Transverse colon (tissue), 4 donors: ENCODE measurements around the gene MAN1B1. TPM values are rescaled to one million over a fixed set of nuclear protein-coding genes. Genes with fewer than 3 reads are reported as not detected.

ENCODE experiments used
- DNase-seq: peaks from one replicate; pipeline ENCODE4 v3.0.0-alpha.2; 2019
- H3K27ac ChIP-seq, 4 donors: fragments of 200-600 bp; sonication (generic); 2 replicates each; pipeline ENCODE4 v1.5.1; 2016 to 2018; ENCODE audit warnings: inconsistent platforms in 4 of 4
- H3K27me3 ChIP-seq: fragments of 200-600 bp; sonication (generic); 2 replicates; pipeline ENCODE4 v1.5.1; 2017; ENCODE audit warnings: inconsistent platforms
- H3K36me3 ChIP-seq, 4 donors: fragments of 200-600 bp; sonication (generic); 2 replicates each; pipeline ENCODE4 v1.5.1; 2017 to 2019; ENCODE audit warnings: inconsistent platforms in 4 of 4
- H3K4me1 ChIP-seq, 4 donors: fragments of 200-600 bp; sonication (generic); 2 replicates each; pipeline ENCODE4 v1.5.1; 2017 to 2020; ENCODE audit warnings: inconsistent platforms in 4 of 4
- H3K4me3 ChIP-seq, 4 donors: fragments of 200-600 bp; sonication (generic); 1 replicate in 1 of 4; 2 replicates in 3 of 4; pipeline versions ENCODE4 v1.5.1 to v1.6.1; 2017 to 2019; ENCODE audit warnings: inconsistent platforms in 4 of 4
- H3K9me3 ChIP-seq, 2 donors: fragments of 200-600 bp; sonication (generic); 2 replicates each; pipeline ENCODE4 v1.5.1; 2017 to 2019; ENCODE audit warnings: inconsistent platforms in 2 of 2
- CTCF ChIP-seq, 5 experiments: fragments of 200-600 bp in 3 of 5; fragments of 450-650 bp in 2 of 5; sonication (generic) in 3 of 5; IDR thresholded peaks; 1 replicate in 2 of 5; 2 replicates in 3 of 5; pipeline ENCODE4 v1.5.1; 2016 to 2017; ENCODE audit warnings: antibody characterized with exemption in 5 of 5, inconsistent platforms in 3 of 5, mild to moderate bottlenecking in 2 of 5, moderate library complexity in 1 of 5
- EP300 ChIP-seq: sonication (generic); formaldehyde crosslinking; IDR thresholded peaks from one replicate; pipeline ENCODE4 v1.6.1; 2017; ENCODE audit warnings: antibody characterized with exemption, low read depth
- POLR2A ChIP-seq: fragments of 450-650 bp; IDR thresholded peaks from one replicate; pipeline ENCODE4 v1.6.1; 2016; ENCODE audit warnings: antibody characterized with exemption, mild to moderate bottlenecking, moderate library complexity
- POLR2AphosphoS5 ChIP-seq, 3 donors: sonication (generic); formaldehyde crosslinking; IDR thresholded peaks; one replicate each; pipeline ENCODE4 v1.6.1; 2016; ENCODE audit warnings: antibody characterized with exemption in 3 of 3
- WGBS, 2 donors: methylation state at CpG; one replicate each; pipeline ENCODE4 v1.1.5; 2018; ENCODE audit warnings: low coverage in 1 of 2; 5-methylcytosine and 5-hydroxymethylcytosine counted together
- in situ Hi-C, 4 donors: fragments of 200-750 bp; cut with MboI; loops; one replicate each; pipeline versions ENCODE4 v1.15.0 to v1.15.1; 2017; ENCODE audit warnings: low sequenced_read_pairs in 3 of 4, low pct_ligation_motif_present in 1 of 4, low pct_unique_long_range_greater_than_20kb in 1 of 4
- intact Hi-C: fragments of 100-400 bp; cut with DNase I; formaldehyde crosslinking; loops from one replicate; pipeline ENCODE4 v1.15.1; 2023; ENCODE audit warnings: low total_unique reads
- total RNA-seq, 4 donors: library from RNA; depleted of rRNA; stranded (reverse); fragments of >200 nt; gene quantifications; one replicate each; pipeline ENCODE4 v1.1.0, GENCODE V29; 2016

The MAN1B1 gene
- total RNA-seq, 4 donors from 2014 or later: 56.5 to 106 (median 70.0) TPM

DNA sequence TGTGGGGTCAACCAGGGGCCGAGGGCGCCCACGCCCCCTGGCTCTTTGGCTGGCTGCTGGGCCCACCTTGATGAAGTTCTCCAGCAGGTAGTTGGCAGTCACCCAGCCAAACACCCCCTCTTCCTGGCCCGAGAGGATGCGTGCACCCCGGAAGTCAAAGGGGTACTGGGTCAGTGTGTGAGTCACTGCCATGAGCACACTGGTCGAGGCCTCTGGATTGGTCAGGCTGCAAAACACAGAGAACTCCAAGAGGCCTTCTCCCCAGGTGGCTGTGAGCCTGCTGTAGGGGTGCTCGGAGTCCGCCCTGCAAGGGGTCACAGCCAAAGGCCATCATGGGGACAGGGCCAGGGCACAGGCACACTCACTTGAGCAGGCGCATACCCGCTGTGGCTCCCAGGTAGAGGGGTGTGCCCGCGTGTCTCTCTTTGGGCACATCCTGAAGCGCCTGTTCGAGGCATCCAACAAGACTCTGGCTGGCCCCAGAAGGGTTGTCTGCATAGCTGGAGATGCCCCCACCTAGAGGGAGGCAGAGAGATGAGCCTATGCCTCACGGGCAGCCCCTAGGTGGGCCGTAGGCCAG lies 35.5 kb upstream of the MAN1B1 start:
- Histone ChIP-seq H3K27me3 (peaks cover 67% of the 10 kb centered on the region), H3K27ac (no peak overlapping the region), H3K4me1 (peaks cover 25 to 49% (median 41%) of the 10 kb centered on the region in 4 donors), H3K9me3 (no peaks in the 10 kb centered on the region), H3K4me3 (no peak overlapping the region), H3K36me3 (no peaks in the 10 kb centered on the region)
- 88% methylated on average over 14 of the region's 17 CpGs; no CpG with 5 or more reads in 1 of the 2 donors for WGBS, 2 donors
- DNase-seq: no peak
- intact Hi-C loops (no loop called here), in situ Hi-C loops (no loop called here)
- no peak for TF ChIP-seq EP300
- no peak for TF ChIP-seq POLR2AphosphoS5 (IDR thresholded peaks at IDR 0.05)
- TF ChIP-seq CTCF (IDR thresholded peaks at IDR 0.05): no peak
- TF ChIP-seq POLR2A: no peak

GRCh38 chr9:137052293-137052692 lies 34.5 kb upstream of the MAN1B1 start:
- Histone ChIP-seq H3K4me1 (peaks cover 26 to 49% (median 44%) of the 10 kb centered on the region in 4 donors), H3K27me3 (peaks cover 57% of the 10 kb centered on the region), H3K36me3 (no peaks in the 10 kb centered on the region), H3K27ac (no peak overlapping the region), H3K9me3 (no peaks in the 10 kb centered on the region), H3K4me3 (no peak overlapping the region)
- WGBS, 2 donors: 78% methylated on average over 6 of the region's 8 CpGs; no CpG with 5 or more reads in 1 of the 2 donors
- TF ChIP-seq POLR2A (no peak), EP300 (no peak), CTCF (IDR thresholded peaks at IDR 0.05) (no peak), POLR2AphosphoS5 (IDR thresholded peaks at IDR 0.05) (no peak)
- intact Hi-C loops (no loop called here), in situ Hi-C loops (no loop called here)
- no peak for DNase-seq

DNA sequence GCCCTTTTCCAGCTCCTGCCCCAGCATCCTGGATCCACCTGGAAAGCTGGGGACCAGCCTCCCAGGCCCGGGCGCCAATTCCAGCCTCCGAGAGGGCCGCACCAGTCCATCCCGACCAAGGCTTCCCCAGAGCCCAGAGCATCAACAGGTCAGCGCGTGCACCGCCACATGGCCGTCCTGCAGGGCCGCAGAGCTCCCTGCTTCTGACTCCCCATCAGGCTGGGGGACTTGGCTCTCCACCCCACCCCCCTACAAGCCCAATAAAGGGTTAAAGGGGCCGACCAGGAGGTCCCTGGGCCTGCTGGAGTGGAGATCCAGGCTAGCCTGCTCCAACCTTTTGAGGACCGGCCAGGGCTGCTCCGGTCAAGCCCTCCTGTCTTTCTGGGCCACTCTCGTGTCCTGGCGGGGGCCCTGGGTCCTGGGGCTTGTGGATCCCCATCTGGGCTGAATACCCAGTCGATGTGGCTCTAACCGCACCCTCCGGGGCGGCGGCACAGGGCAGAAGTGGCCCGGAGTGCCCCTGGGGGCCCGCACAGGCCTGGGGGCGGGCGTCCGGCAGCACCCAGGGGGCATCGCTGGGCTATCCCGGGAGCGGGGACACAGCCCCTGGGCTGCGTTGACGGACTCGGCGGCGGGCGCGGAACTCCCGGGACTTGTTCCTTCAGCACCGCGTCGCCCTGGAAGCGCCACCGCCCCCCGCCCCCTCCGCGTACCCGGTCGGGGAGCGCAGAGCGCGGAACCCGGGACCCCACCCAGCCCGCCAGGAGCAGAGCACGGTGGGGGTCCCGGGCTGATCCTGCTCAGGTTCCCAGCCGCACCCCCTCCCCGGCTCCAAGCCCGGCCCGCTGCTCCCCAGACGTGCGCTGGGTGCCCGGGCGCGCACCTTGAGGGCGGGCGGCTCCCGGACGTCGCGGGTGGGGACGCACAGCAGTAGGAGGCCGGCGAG lies 33.5 kb upstream of the MAN1B1 start:
- WGBS, 2 donors: 17% methylated on average over 55 of the region's 71 CpGs; no CpG with 5 or more reads in 1 of the 2 donors
- Histone ChIP-seq H3K9me3 (no peaks in the 10 kb centered on the region), H3K27me3 (peaks cover 48% of the 10 kb centered on the region), H3K36me3 (no peaks in the 10 kb centered on the region), H3K4me1 (peaks cover 26 to 58% (median 50%) of the 10 kb centered on the region in 4 donors), H3K27ac (peak overlapping the region; percentile 80 to 89 (median 86)), H3K4me3 (peak overlapping the region in 3 of 4 donors; percentile 34 to 55 (median 51))
- DNase-seq: no peak
- in situ Hi-C loops (no loop called here), intact Hi-C loops (no loop called here)
- TF ChIP-seq POLR2AphosphoS5 (IDR thresholded peaks at IDR 0.05) (no peak), EP300 (no peak), POLR2A (no peak), CTCF (IDR thresholded peaks at IDR 0.05) (no peak)
